NB4 (cell line): Measurements from ENCODE around the gene CBX4.

Source experiments
- DNase-seq: peaks from one replicate; pipeline ENCODE4 v3.0.0; 2010; ENCODE audit warnings: low read depth
- H3K4me3 ChIP-seq: one replicate; pipeline ENCODE4 v1.5.1; 2011; ENCODE audit warnings: mild to moderate bottlenecking, low read depth, low read length, moderate library complexity
- MYC ChIP-seq: IDR thresholded peaks from 2 replicates; pipeline ENCODE4 v1.6.1; 2011; ENCODE audit warnings: low read depth, low read length
- POLR2A ChIP-seq: IDR thresholded peaks from 2 replicates; pipeline ENCODE4 v1.6.1; 2011; ENCODE audit warnings: mild to moderate bottlenecking; ENCODE audit not compliant: insufficient read length; ENCODE audit errors: extremely low read depth
- TF ChIP-seq, protein P1 (sequence below): IDR thresholded peaks from one replicate; pipeline ENCODE4 v1.5.1; 2012; ENCODE audit warnings: low read depth, low read length
- TF ChIP-seq, protein P2 (sequence below): IDR thresholded peaks from 2 replicates; pipeline ENCODE4 v1.6.1; 2011; ENCODE audit warnings: low read depth, low read length

CBX4 gene

DNA sequence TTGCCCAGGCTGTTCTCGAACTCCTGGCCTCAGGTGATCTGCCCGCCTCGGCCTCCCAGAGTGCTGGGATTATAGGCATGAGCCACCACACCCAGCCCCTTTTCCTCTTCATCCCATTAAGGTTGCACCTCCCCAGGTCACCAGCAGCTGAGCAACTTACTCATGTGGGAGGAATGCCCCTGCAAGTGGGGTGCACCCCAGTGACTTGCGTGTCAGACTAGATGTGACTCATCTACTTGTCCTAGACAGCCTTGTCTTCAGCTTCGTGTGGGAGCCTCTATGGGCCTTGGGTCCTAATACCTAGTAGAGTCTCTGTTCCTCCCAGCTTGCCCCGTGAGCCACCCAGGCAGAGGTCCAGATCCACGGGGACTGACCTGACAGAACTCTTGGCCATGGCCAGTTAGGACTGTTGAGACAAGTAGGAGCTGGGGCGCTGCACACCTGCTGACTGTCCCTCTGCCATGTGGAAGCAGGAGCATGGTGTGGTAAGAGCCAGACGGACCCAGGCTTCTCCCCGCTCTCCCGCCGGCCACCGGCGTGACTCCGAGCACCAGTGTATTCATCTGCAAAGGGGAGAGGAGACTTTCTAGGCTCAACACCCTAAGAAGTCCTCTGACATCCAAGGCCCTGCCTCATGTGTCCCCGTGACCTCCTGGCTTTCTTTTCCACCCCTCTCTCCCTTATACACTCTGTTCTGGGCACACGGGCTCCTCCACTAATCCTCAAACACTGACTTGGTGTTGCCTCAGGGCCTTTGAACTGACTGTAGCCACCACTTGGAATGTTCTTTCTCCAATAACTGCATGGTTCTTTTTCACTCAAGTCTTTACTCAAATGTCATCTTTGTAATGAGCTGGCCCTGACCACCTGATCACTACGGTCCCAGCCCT, 11.6 kb upstream of the CBX4 start:
- no peak overlapping the region for H3K4me3 ChIP-seq
- TF ChIP-seq, protein P1, sequence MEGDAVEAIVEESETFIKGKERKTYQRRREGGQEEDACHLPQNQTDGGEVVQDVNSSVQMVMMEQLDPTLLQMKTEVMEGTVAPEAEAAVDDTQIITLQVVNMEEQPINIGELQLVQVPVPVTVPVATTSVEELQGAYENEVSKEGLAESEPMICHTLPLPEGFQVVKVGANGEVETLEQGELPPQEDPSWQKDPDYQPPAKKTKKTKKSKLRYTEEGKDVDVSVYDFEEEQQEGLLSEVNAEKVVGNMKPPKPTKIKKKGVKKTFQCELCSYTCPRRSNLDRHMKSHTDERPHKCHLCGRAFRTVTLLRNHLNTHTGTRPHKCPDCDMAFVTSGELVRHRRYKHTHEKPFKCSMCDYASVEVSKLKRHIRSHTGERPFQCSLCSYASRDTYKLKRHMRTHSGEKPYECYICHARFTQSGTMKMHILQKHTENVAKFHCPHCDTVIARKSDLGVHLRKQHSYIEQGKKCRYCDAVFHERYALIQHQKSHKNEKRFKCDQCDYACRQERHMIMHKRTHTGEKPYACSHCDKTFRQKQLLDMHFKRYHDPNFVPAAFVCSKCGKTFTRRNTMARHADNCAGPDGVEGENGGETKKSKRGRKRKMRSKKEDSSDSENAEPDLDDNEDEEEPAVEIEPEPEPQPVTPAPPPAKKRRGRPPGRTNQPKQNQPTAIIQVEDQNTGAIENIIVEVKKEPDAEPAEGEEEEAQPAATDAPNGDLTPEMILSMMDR, result no peak
- no peak for TF ChIP-seq MYC
- DNase-seq, result peak; percentile 45

DNA sequence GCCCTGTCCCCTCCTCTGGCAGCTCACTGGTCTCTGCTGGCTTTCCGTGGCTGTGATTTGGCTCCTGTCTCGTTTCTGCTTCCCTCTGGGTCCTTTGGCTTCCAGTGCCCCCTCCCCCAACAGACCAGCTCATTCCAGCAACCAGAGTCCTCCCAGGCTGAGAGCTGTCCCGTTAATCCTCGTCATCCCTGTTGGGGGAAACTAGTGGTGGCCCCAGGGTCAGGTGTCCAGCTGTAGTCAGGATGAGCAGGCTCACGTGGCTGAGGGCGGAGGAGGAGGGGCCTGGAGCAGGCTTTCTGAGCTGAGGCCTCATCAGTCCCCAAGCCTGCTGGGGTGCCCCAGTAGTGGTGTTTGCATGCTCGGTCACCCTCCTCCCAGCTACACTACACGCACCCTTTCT, 10.7 kb upstream of the CBX4 start:
- no peak overlapping the region for H3K4me3 ChIP-seq
- TF ChIP-seq POLR2A, result no peak
- no peak for TF ChIP-seq MYC
- TF ChIP-seq, protein P2, sequence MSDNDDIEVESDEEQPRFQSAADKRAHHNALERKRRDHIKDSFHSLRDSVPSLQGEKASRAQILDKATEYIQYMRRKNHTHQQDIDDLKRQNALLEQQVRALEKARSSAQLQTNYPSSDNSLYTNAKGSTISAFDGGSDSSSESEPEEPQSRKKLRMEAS, result no peak
- TF ChIP-seq, protein P1, result no peak
- no peak for DNase-seq

DNA sequence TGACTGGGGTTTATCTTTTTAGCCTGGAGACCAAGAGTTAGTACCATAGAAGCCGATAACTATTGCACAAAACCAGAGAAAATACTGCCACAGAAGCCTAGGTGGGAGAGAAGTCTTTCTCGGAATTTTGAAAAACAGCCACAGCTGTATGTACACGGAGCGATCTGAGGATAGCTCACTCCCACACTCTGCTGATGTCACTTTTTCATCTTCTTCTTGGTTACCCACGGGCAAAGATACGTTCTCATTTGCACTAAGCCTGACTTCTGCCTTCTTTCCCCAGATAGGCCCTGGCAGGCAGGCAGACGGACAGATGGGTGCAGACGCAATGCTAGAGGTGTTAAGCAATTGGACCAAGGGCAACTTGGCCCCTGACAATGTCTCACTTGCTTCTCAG, 9.1 kb upstream of the CBX4 start:
- no peak for DNase-seq
- no peak overlapping the region for H3K4me3 ChIP-seq
- TF ChIP-seq MYC (no peak), POLR2A (no peak)
- TF ChIP-seq, protein P2, result no peak
- TF ChIP-seq, protein P1, result no peak

DNA sequence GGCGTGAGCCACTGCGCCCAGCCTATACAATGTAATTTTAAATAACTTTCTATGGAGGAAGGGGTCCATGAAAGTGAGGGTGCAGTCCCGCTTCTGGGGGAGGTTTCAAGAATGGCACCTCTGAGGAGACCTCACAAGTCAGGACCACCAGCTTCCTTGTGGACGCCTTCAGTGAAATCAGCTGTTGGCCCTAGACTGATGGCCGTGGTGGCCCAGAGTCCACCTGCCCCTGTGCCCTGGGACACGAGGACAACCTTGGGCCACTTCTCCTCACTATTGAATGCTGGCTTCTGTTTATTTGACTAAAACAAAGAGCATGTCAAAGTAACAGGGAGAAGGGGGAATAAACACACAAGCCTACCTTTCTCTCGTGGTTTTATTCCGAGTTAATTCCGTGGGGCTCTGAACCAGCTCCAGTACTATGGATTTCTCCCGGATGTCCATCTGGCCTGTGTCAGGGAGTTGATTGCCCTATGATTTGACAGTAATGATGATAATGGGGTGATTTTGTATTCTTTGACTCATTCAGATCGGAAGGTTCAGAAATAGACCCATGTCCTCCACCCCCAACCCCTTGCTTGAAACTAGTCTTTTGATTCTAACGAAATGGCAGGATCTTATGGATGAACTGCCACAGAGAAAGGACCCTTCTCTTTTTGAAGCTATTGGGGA, 8.6 kb upstream of the CBX4 start:
- DNase-seq, result no peak
- TF ChIP-seq MYC (no peak), POLR2A (no peak)
- TF ChIP-seq, protein P1, result no peak
- TF ChIP-seq, protein P2, result no peak
- no peak overlapping the region for H3K4me3 ChIP-seq

DNA sequence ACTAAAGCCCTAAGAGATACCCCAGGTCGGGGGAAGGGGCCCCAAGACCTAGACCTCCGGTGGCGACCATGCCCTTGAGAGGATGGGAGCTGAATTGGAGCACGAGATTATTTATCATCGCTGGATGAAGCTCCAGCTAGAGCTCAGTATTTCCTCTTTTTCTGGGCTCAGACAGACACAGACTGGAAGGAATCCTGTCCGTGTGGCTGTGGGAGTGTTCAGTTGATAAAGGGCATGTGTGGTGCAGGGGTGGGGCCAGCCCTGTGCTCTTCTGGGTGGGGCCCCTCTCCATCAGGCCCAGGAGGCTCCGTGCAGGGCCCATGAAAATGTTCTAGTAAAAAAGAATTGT, 6.3 kb upstream of the CBX4 start:
- DNase-seq, result peak; percentile 74

More for the DNA sequence above, 6.3 kb upstream of the CBX4 start:
- no peak overlapping the region for H3K4me3 ChIP-seq
- TF ChIP-seq, protein P2, result peak; percentile 14; the same call in 1 of the 2 replicates
- TF ChIP-seq POLR2A (no peak), MYC (0 out of 2 replicates have a peak, but pooled peaks have one; percentile 29)
- TF ChIP-seq, protein P1, result no peak
